GM19463 (cell line): Measurements from ENCODE around the gene ESYT2.

Experiments used
- ATAC-seq: cut with Tn5 transposase; IDR thresholded peaks from one replicate; pipeline ENCODE4 v1.9.1; 2021; ENCODE audit warnings: mild to moderate bottlenecking, moderate library complexity; ENCODE audit not compliant: unreplicated experiment

The ESYT2 gene

GRCh38 chr7:158771213-158771834 is 58.0 kb downstream of the ESYT2 start:
- no peak for ATAC-seq

DNA sequence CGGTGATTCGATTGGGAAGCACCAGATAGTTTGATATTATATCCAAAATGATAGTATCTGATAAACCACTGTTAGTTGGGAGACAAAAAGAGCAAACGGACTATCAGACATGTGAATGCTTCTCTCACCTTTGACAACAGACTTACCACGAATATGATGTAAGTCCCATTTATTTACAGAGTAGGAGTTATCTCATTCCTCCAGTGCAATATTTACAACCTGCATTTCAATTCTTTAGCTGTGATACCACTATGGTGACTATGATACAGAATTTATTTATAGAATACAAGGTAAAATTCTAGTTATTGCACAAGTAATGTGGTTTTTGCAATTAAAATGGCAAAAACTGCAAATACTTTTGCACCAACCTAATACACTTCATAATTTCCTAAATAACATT is 61.6 kb downstream of the ESYT2 start:
- no peak for ATAC-seq

DNA sequence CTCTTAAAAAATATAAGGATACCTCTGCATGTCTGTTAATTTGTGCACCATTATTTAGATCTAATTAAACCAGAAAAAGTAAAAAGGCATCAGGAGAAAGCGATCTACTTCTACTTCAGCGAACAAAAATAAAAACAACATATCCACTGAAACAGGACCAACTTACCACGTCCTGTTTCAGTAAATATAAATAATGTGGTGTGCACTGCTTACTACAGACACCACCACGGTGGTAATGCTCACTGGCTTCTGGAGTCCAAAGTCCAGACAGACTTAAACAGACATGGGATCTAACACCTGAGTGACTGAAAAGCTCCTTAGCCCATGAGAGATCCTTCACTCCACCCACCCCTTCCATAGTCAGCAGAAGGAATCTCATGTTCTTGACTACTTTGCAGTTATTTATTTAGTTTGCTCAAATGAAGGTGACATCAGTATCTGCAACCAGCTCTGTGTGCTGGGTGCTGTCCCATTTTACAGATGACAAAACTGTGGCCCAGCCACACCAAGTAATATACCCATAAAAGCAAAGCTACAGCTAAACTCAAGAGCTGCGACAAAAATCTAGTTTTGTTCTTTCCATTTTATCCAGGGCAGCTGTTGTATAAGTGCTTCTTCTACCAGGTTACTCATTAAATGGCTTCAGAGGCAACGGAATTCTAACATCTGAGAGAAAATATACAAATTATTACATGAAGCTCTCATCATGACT is 62.6 kb downstream of the ESYT2 start:
- ATAC-seq, result no peak

DNA sequence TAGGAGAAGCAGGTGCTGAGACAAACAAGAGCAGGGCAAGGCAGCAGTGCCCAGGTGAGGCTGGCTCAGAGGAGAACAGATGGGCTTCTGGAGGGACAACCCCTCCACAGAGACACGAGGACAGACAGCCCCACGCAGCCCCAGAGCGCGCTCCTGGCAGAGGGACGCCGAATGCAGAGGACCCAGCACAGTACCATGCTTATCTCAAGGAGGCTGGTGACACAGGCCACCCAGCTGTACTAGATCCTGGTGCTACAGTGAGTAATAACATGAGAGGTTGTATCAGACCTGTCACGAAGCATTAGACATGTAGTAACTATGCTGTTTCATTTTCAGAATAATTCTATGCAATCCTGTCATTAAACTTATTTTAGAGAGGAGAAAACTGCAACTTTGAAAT is 64.3 kb downstream of the ESYT2 start:
- ATAC-seq, result no peak

GRCh38 chr7:158763454-158764033 is 65.8 kb downstream of the ESYT2 start:
- no peak for ATAC-seq

DNA sequence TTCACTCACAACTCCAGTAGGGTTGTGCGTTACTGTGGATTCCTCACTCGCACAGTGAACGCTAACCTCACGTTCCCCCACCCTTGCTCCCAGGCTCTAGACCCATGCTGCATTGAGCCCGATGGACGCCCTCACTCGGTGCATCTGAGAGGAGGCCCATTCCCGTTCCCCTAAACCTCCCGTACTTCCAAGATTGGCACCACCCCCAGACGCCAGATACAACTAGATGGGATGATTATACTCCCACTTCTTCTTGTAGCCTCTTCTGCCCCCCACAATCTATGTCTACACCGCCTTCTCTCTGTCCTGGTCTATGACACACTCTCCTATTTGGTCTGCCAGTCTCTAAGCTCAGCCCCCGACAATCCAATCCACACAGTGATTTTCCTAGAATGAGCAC is 67.4 kb downstream of the ESYT2 start:
- ATAC-seq, result no peak

- no peak for ATAC-seq
These were observed 68.4 kb downstream of the ESYT2 start for GRCh38 chr7:158760936-158761335.

- no peak for ATAC-seq
These were observed 68.9 kb downstream of the ESYT2 start for GRCh38 chr7:158760445-158760764.

DNA sequence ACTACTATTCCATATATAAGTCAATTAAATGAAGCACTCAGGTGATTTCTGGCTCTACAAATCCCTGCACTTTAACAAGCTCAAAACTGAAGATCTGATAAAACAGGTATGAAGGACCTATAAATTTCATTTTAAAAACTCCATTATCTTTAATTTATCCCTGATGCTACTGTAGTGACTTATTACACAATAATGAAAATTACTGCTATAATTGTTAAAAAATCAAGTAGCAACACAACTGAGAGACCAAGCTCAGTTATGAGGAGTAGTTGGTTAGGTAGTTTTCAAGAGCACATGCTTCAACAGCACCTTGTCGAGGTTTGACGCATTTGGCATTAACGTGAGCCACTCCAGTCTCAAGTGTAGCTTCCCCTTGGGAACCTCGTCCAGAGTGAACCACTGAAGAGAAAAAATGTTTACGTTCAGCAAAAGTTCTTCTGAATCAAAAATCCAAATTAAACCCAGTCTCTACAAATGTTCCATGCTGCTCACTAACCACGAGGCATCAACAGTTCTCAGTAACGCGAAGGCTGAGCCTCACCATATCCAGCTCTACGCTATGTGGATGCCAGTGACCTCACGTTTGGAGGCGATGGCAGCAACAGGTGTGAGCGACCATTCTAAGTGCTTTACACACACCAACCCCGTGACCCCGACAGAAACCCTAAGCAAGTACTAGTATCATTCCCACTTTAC is 69.4 kb downstream of the ESYT2 start:
- ATAC-seq, result no peak

GRCh38 chr7:158759245-158759614 is 70.1 kb downstream of the ESYT2 start:
- no peak for ATAC-seq

- ATAC-seq, result no peak
These were observed 70.6 kb downstream of the ESYT2 start for GRCh38 chr7:158758586-158759244.

DNA sequence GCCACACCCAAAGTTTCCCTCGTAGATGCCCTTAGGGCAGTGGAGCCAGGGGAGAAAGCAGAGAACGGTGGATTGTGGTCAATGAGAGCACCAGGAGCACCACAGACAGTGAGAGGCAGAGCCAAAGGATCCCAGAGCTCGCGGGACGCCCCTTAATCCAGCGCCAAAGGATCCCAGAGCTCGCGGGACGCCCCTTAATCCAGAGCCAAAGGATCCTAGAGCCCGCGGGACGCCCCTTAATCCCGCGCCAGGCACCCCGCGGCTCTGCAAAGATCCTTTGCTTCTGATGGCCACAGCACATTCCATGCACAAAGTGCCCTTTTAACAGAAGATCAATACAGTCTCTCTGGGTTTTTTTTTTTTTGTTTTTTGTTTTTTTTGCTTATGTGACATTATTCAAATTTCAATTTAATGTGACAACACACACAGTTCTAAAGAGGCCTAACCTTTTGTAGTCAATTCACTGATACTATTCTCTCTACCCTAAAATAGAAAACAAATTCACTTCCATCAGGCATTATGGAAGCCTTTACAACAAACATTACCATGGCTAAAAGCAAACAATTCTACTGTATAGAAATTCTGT is 71.8 kb downstream of the ESYT2 start:
- ATAC-seq, result no peak

DNA sequence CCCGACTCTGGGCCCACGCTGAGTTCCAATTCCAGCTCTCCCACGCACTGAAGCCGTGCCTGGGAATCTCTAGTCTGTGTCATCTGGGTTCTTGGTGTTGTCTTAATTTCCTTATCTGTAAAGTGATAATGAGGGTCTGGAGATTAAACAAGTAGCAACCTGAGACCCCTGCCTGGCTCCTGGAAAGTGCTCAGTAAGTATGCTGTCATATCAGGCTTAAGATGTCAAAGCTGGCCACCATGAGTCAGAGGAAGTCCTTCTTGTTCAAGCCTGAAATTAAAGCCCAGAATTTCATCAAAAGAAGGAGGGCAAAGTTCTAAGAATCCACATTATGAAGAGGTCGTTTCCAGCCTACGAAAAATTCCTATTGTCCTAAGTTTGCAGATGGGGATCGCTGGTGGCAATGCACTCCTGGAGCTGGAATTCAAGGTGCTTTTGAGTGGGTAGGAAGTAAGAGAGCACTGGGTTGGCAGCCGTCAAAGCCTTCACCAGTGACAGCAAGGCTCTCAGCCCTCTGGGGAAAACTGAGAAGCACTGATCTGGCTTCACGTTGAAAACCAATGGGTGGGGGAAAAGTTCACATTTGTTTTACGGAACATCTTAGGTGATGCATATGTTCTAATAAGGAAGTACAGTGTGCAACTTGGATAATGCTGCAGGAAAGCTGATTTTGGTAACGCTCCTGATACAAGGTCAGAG is 74.4 kb downstream of the ESYT2 start:
- no peak for ATAC-seq

GRCh38 chr7:158753900-158754299 is 75.4 kb downstream of the ESYT2 start:
- no peak for ATAC-seq

- ATAC-seq, result no peak
These were observed 77.6 kb downstream of the ESYT2 start for GRCh38 chr7:158751751-158752150.

GRCh38 chr7:158751199-158751598 is 78.1 kb downstream of the ESYT2 start:
- ATAC-seq, result no peak

DNA sequence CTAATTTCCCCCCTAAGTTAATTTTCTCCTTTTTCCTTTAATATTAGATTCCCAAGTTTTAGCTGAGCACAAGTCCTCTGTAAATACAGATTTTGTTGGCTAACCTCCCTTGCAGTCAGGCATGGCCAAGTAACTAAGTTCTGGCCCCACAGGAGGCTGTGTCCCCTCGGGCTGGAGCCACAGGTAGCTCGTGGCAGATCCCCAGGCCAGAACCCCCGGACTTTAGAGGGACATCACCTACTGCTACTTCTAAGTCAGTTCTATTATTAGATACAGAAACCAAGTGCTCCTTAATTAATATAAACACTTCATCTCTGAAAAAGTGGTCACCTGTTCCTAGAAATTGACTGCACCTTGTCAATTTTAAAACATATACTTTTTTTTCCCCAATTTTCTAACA is 78.6 kb downstream of the ESYT2 start:
- ATAC-seq, result no peak

GRCh38 chr7:158749396-158749795 is 79.9 kb downstream of the ESYT2 start:
- no peak for ATAC-seq

DNA sequence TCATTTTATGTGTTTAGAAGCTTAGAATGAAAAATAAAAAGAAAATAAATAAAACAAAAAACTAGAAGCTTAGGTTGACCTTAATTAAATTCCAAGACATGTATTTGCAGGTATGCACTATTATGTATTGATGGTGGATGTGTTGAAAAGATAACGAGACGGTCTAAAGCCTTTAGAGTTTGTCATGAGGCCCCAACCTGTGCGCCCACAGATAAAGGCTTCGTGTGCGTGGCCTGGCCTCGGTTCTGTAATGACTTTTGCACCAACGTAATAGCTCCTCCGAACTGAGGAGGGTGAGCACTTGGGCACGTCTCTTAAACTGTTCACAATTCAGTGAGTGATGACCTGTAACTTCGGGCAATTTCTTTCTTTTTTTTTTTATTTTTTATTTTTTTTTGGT is 81.0 kb downstream of the ESYT2 start:
- no peak for ATAC-seq

DNA sequence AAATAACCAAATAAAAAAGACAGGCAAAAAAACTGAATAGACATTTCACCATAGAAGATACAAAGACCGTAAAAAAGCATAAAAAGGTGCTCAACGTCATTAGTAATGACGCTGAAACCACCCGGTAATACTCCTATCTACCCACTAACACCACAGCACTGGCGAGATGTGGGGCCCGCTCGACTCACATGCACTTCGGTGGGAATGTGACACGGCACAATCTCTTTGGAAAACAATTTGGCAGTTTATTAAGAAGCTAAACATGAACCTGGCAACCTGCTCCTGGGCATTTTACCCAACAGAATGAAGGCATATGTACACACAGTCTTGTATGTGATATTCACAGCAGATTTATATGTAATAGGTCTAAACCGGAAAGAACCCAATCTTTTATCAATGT is 81.9 kb downstream of the ESYT2 start:
- ATAC-seq, result no peak

GRCh38 chr7:158746957-158747356 is 82.4 kb downstream of the ESYT2 start:
- no peak for ATAC-seq
